ENCODE results near the gene SERPINB3. TPM values are rescaled to one million over a fixed set of nuclear protein-coding genes. Genes with fewer than 3 reads are reported as not detected.

SERPINB3 gene
- total RNA-seq: 149 and 212 TPM in 2 replicates

GRCh38 chr18:63661750-63662149, at the start of gene SERPINB3:
Gene SERPINB3, minus strand, starts transcription at chr18:63661893. Its CDS starts 677 bp downstream, at chr18:63661216.

GRCh38 chr18:63702660-63703059, 41.0 kb upstream of the SERPINB3 start, which contains the start of gene SERPINB11:
Gene SERPINB11, plus strand, starts transcription at chr18:63702960. Its CDS starts 7,234 bp downstream, at chr18:63710194.

GRCh38 chr18:63644142-63644541, 17.6 kb downstream of the SERPINB3 start, which contains the start of gene SERPINB4:
Gene SERPINB4, minus strand, starts transcription at chr18:63644256. Its CDS starts 679 bp downstream, at chr18:63643577.

Other genes with a start within 250 kb of the SERPINB3 start
- 57.0 and 62.8 TPM in 2 replicates for gene VPS4B, start 239.4 kb downstream of the SERPINB3 start, total RNA-seq
- gene SERPINB5, start 184.9 kb downstream of the SERPINB3 start, total RNA-seq: 462 and 675 TPM in 2 replicates
- gene SERPINB12, start 119.5 kb downstream of the SERPINB3 start, total RNA-seq: 0.28 TPM in 1 of 2 replicates, not detected in the other
- gene SERPINB13, start 74.5 kb downstream of the SERPINB3 start, total RNA-seq: 44.9 and 63.0 TPM in 2 replicates
- gene SERPINB4, start 17.6 kb downstream of the SERPINB3 start, total RNA-seq: 4.0 and 5.0 TPM in 2 replicates
- 0.05 and 0.35 TPM in 2 replicates for gene SERPINB11, start 41.1 kb upstream of the SERPINB3 start, total RNA-seq
- gene SERPINB7, start 113.5 kb upstream of the SERPINB3 start, total RNA-seq: 59.1 and 63.3 TPM in 2 replicates
- gene SERPINB2, start 225.8 kb upstream of the SERPINB3 start, total RNA-seq: 205 and 218 TPM in 2 replicates
- 0.23 and 0.28 TPM in 2 replicates for gene SERPINB10, start 246.1 kb upstream of the SERPINB3 start, total RNA-seq

Data from airway epithelial cell (primary cell).